HG02870 (cell line): ENCODE results near the gene UVSSA.

Experiments
- ATAC-seq: cut with Tn5 transposase; IDR thresholded peaks from one replicate; pipeline ENCODE4 v1.9.1; 2021; ENCODE audit warnings: mild to moderate bottlenecking, moderate library complexity; ENCODE audit not compliant: unreplicated experiment

Gene UVSSA

GRCh38 chr4:1404573-1405253 lies 57.7 kb downstream of the UVSSA start:
- ATAC-seq: no peak

GRCh38 chr4:1405254-1405635 lies 58.2 kb downstream of the UVSSA start:
- ATAC-seq: no peak

GRCh38 chr4:1405636-1406393 lies 58.8 kb downstream of the UVSSA start:
- ATAC-seq: no peak

GRCh38 chr4:1406394-1406980 lies 59.5 kb downstream of the UVSSA start, which contains the start of gene NKX1-1:
Gene NKX1-1, minus strand, starts transcription at chr4:1406442. Its CDS starts 0 bp downstream, at chr4:1406442.
- no peak for ATAC-seq

- ATAC-seq: no peak
Observed at GRCh38 chr4:1406981-1407656, 60.1 kb downstream of the UVSSA start.

- no peak for ATAC-seq
Observed at GRCh38 chr4:1407657-1408333, 60.8 kb downstream of the UVSSA start.

GRCh38 chr4:1408418-1408817 lies 61.4 kb downstream of the UVSSA start:
- no peak for ATAC-seq

GRCh38 chr4:1409079-1409478 lies 62.1 kb downstream of the UVSSA start:
- ATAC-seq: no peak

GRCh38 chr4:1409491-1410425 lies 62.8 kb downstream of the UVSSA start:
- ATAC-seq: no peak

GRCh38 chr4:1410491-1411325 lies 63.7 kb downstream of the UVSSA start:
- ATAC-seq: no peak

- ATAC-seq: no peak
Observed at GRCh38 chr4:1411436-1412375, 64.7 kb downstream of the UVSSA start.

GRCh38 chr4:1412376-1413203 lies 65.6 kb downstream of the UVSSA start:
- no peak for ATAC-seq

GRCh38 chr4:1413204-1413663 lies 66.2 kb downstream of the UVSSA start:
- ATAC-seq: no peak

- ATAC-seq: no peak
Observed at GRCh38 chr4:1413687-1414479, 66.9 kb downstream of the UVSSA start.

- no peak for ATAC-seq
Observed at GRCh38 chr4:1414831-1415680, 68.0 kb downstream of the UVSSA start.
